ENCODE data around the gene COL9A3.
"Not testable (repeated sequence)": the region's sequence is repeated elsewhere in the genome, so short reads cannot be mapped to it uniquely, and the experiment has no call there.

The COL9A3 gene

GRCh38 chr20:62835931-62836861 lies 19.3 kb downstream of the COL9A3 start:
- DNase-seq (ENCODE audit: low spot score): peak; percentile 47

- DNase-seq (ENCODE audit: low spot score): no peak
Measured at GRCh38 chr20:62836967-62837490, 20.2 kb downstream of the COL9A3 start.

- DNase-seq (ENCODE audit: low spot score): no peak
Measured at GRCh38 chr20:62837790-62838127, 20.9 kb downstream of the COL9A3 start.

- DNase-seq (ENCODE audit: low spot score): no peak
Measured at GRCh38 chr20:62838128-62838891, 21.5 kb downstream of the COL9A3 start.

GRCh38 chr20:62839261-62839660 lies 22.4 kb downstream of the COL9A3 start:
- no peak for DNase-seq (ENCODE audit: low spot score)

- DNase-seq (ENCODE audit: low spot score): no peak
Measured at GRCh38 chr20:62839816-62840215, 23.0 kb downstream of the COL9A3 start.

- no peak for DNase-seq (ENCODE audit: low spot score)
Measured at GRCh38 chr20:62840244-62841197, 23.7 kb downstream of the COL9A3 start.

- no peak for DNase-seq (ENCODE audit: low spot score)
Measured at GRCh38 chr20:62841705-62842212, 24.9 kb downstream of the COL9A3 start.

GRCh38 chr20:62843656-62844055 lies 26.8 kb downstream of the COL9A3 start:
- DNase-seq (ENCODE audit: low spot score): no peak

- no peak for DNase-seq (ENCODE audit: low spot score)
Measured at GRCh38 chr20:62844182-62844581, 27.3 kb downstream of the COL9A3 start.

- DNase-seq (ENCODE audit: low spot score): no peak
Measured at GRCh38 chr20:62845416-62846160, 28.7 kb downstream of the COL9A3 start.

GRCh38 chr20:62846166-62846890 lies 29.5 kb downstream of the COL9A3 start:
- DNase-seq (ENCODE audit: low spot score): no peak

GRCh38 chr20:62848917-62849316 lies 32.1 kb downstream of the COL9A3 start:
- DNase-seq (ENCODE audit: low spot score): not testable (repeated sequence)

GRCh38 chr20:62849431-62849830 lies 32.6 kb downstream of the COL9A3 start:
- no peak for DNase-seq (ENCODE audit: low spot score)

GRCh38 chr20:62850333-62850974 lies 33.6 kb downstream of the COL9A3 start:
- DNase-seq (ENCODE audit: low spot score): peak; percentile 54

- DNase-seq (ENCODE audit: low spot score): no peak
Measured at GRCh38 chr20:62852196-62852595, 35.3 kb downstream of the COL9A3 start.

GRCh38 chr20:62852841-62853240 lies 36.0 kb downstream of the COL9A3 start:
- DNase-seq (ENCODE audit: low spot score): no peak

- DNase-seq (ENCODE audit: low spot score): not testable (repeated sequence)
Measured at GRCh38 chr20:62853304-62853703, 36.5 kb downstream of the COL9A3 start.

- no peak for DNase-seq (ENCODE audit: low spot score)
Measured at GRCh38 chr20:62854121-62854520, 37.3 kb downstream of the COL9A3 start.

- DNase-seq (ENCODE audit: low spot score): no peak
Measured at GRCh38 chr20:62855120-62855519, 38.3 kb downstream of the COL9A3 start.

All from ecto neural progenitor cell (in vitro differentiated cells).